ENCODE results near the gene XAB2. TPM values are rescaled to one million over a fixed set of nuclear protein-coding genes. Genes with fewer than 3 reads are reported as not detected.

XAB2 gene
- polyA plus RNA-seq (2013) = 27.6 TPM

- Histone ChIP-seq H3K9me3 (ENCODE audit: control extremely low read depth in 1 of 5, control insufficient read depth in 4 of 5, insufficient read depth in 2 of 5, low read depth in 1 of 5, low read length in 4 of 5) (no peaks in the 10 kb centered on the region), H3K4me3 (ENCODE audit: control insufficient read depth in 1 of 7, extremely low read depth in 1 of 7, insufficient read depth in 4 of 7, low read depth in 2 of 7, low read length in 6 of 7) (peak within 1 kb of the TSS; percentile 78 to 100 (median 97)), H3K36me3 (ENCODE audit: control insufficient read depth in 4 of 4, insufficient read depth in 4 of 4, low read length in 3 of 4) (peaks cover 0 to 33% (median 21%) of the 10 kb centered on the region in 4 experiments), H3K27ac (ENCODE audit: insufficient read depth in 1 of 2, low read depth in 1 of 2, low read length in 2 of 2, poor library complexity in 1 of 2, severe bottlenecking in 2 of 2) (peak within 1 kb of the TSS; percentile 99), H3K27me3 (replicated peaks in 2 of 5; ENCODE audit: control insufficient read depth in 4 of 5, insufficient read depth in 5 of 5, low read length in 4 of 5) (no peaks in the 10 kb centered on the region), H3K4me1 (ENCODE audit: control extremely low read depth in 1 of 4, control insufficient read depth in 4 of 4, insufficient read depth in 4 of 4, low read length in 3 of 4) (peaks cover 7 to 28% (median 25%) of the 10 kb centered on the region in 4 experiments)
- ChIA-PET POLR2A (interaction anchor here (1.1 kb wide), 1 partner anchor 12 kb away, joined by 3 read pairs; no protein-coding TSS in a partner anchor), CTCF (interaction anchor here (1.0 to 1.5 kb wide), 3 partner anchors 51 to 170 kb away, joined by 3 to 5 read pairs (median 3); partner anchors contain the start of gene TRAPPC5)
- DNase-seq = peak; percentile 98 to 99 (median 99)
- WGBS (ENCODE audit: insufficient coverage) = under 1% methylated on average over 37 of the region's 40 CpGs
Observed at GRCh38 chr19:7629347-7630054, at the start of gene XAB2, which contains the start of gene PET100. XAB2 (minus strand) TSS chr19:7629545; CDS start chr19:7629527, 18 bp downstream. PET100 (plus strand) TSS chr19:7629793; CDS start chr19:7629834, 41 bp downstream.

- no peak overlapping the region for H3K27ac ChIP-seq (ENCODE audit: insufficient read depth in 1 of 2, low read depth in 1 of 2, low read length in 2 of 2, poor library complexity in 1 of 2, severe bottlenecking in 2 of 2)
- peak in 2 of 3 donors; percentile 59 to 60 for DNase-seq
- peak overlapping the region in 1 of 7 experiments; percentile 38 for H3K4me3 ChIP-seq (ENCODE audit: control insufficient read depth in 1 of 7, extremely low read depth in 1 of 7, insufficient read depth in 4 of 7, low read depth in 2 of 7, low read length in 6 of 7)
- H3K27me3 ChIP-seq (replicated peaks in 2 of 5; ENCODE audit: control insufficient read depth in 4 of 5, insufficient read depth in 5 of 5, low read length in 4 of 5) = peaks cover 0 to 6% (median 0%) of the 10 kb centered on the region in 5 experiments
- ChIA-PET POLR2A (interaction anchor here (0.9 kb wide), 1 partner anchor 41 kb away, joined by 3 read pairs; the partner anchor contains the start of gene STXBP2), CTCF (interaction anchor here (0.7 to 2.9 kb wide), 5 partner anchors 17 to 122 kb away, joined by 3 to 18 read pairs (median 5); no protein-coding TSS in a partner anchor)
- peaks cover 0 to 5% (median 1%) of the 10 kb centered on the region in 5 experiments for H3K9me3 ChIP-seq (ENCODE audit: control extremely low read depth in 1 of 5, control insufficient read depth in 4 of 5, insufficient read depth in 2 of 5, low read depth in 1 of 5, low read length in 4 of 5)
- 45% methylated on average over 11 of the region's 12 CpGs for WGBS (ENCODE audit: insufficient coverage)
- H3K4me1 ChIP-seq (ENCODE audit: control extremely low read depth in 1 of 4, control insufficient read depth in 4 of 4, insufficient read depth in 4 of 4, low read length in 3 of 4) = peaks cover 0 to 58% (median 51%) of the 10 kb centered on the region in 4 experiments
- peaks cover 0 to 8% (median 5%) of the 10 kb centered on the region in 4 experiments for H3K36me3 ChIP-seq (ENCODE audit: control insufficient read depth in 4 of 4, insufficient read depth in 4 of 4, low read length in 3 of 4)
Observed at GRCh38 chr19:7677669-7678311, 48.4 kb upstream of the XAB2 start.

GRCh38 chr19:7676854-7677253, 47.5 kb upstream of the XAB2 start, which contains the start of gene MCEMP1:
MCEMP1 (plus strand) TSS chr19:7677090; CDS start chr19:7677121, 31 bp downstream.
- WGBS (ENCODE audit: insufficient coverage) = 5% methylated on average over 4 of the region's 10 CpGs
- POLR2A ChIA-PET = no interaction called here
- H3K4me3 ChIP-seq (ENCODE audit: control insufficient read depth in 1 of 7, extremely low read depth in 1 of 7, insufficient read depth in 4 of 7, low read depth in 2 of 7, low read length in 6 of 7) = peak within 1 kb of the TSS in 5 of 7 experiments; percentile 43 to 57 (median 50)
- H3K4me1 ChIP-seq (ENCODE audit: control extremely low read depth in 1 of 4, control insufficient read depth in 4 of 4, insufficient read depth in 4 of 4, low read length in 3 of 4) = peaks cover 0 to 53% (median 46%) of the 10 kb centered on the region in 4 experiments
- H3K27me3 ChIP-seq (replicated peaks in 2 of 5; ENCODE audit: control insufficient read depth in 4 of 5, insufficient read depth in 5 of 5, low read length in 4 of 5) = peaks cover 0 to 9% (median 0%) of the 10 kb centered on the region in 5 experiments
- CTCF ChIA-PET = interaction anchor here (2.3 to 2.9 kb wide), 2 partner anchors 25 to 123 kb away, joined by 16 to 18 read pairs; no protein-coding TSS in a partner anchor
- H3K9me3 ChIP-seq (ENCODE audit: control extremely low read depth in 1 of 5, control insufficient read depth in 4 of 5, insufficient read depth in 2 of 5, low read depth in 1 of 5, low read length in 4 of 5) = peaks cover 0 to 5% (median 1%) of the 10 kb centered on the region in 5 experiments
- no peak within 1 kb of the TSS for H3K27ac ChIP-seq (ENCODE audit: insufficient read depth in 1 of 2, low read depth in 1 of 2, low read length in 2 of 2, poor library complexity in 1 of 2, severe bottlenecking in 2 of 2)
- peak in 1 of 3 donors; percentile 36 for DNase-seq
- no peaks in the 10 kb centered on the region for H3K36me3 ChIP-seq (ENCODE audit: control insufficient read depth in 4 of 4, insufficient read depth in 4 of 4, low read length in 3 of 4)

GRCh38 chr19:7676376-7676775, 47.0 kb upstream of the XAB2 start:
- Histone ChIP-seq H3K36me3 (ENCODE audit: control insufficient read depth in 4 of 4, insufficient read depth in 4 of 4, low read length in 3 of 4) (no peaks in the 10 kb centered on the region), H3K27ac (ENCODE audit: insufficient read depth in 1 of 2, low read depth in 1 of 2, low read length in 2 of 2, poor library complexity in 1 of 2, severe bottlenecking in 2 of 2) (no peak overlapping the region), H3K4me3 (ENCODE audit: control insufficient read depth in 1 of 7, extremely low read depth in 1 of 7, insufficient read depth in 4 of 7, low read depth in 2 of 7, low read length in 6 of 7) (peak overlapping the region in 5 of 7 experiments; percentile 43 to 57 (median 50)), H3K9me3 (ENCODE audit: control extremely low read depth in 1 of 5, control insufficient read depth in 4 of 5, insufficient read depth in 2 of 5, low read depth in 1 of 5, low read length in 4 of 5) (peaks cover 0 to 5% (median 1%) of the 10 kb centered on the region in 5 experiments), H3K27me3 (replicated peaks in 2 of 5; ENCODE audit: control insufficient read depth in 4 of 5, insufficient read depth in 5 of 5, low read length in 4 of 5) (peaks cover 0 to 12% (median 0%) of the 10 kb centered on the region in 5 experiments), H3K4me1 (ENCODE audit: control extremely low read depth in 1 of 4, control insufficient read depth in 4 of 4, insufficient read depth in 4 of 4, low read length in 3 of 4) (peaks cover 0 to 49% (median 41%) of the 10 kb centered on the region in 4 experiments)
- DNase-seq = peak in 2 of 3 donors; percentile 53 to 55
- WGBS (ENCODE audit: insufficient coverage) = 0% methylated on average over 1 of the region's 7 CpGs
- POLR2A ChIA-PET = interaction anchor here (0.7 kb wide), 1 partner anchor 35 kb away, joined by 3 read pairs; no protein-coding TSS in a partner anchor
- CTCF ChIA-PET = interaction anchor here (2.9 kb wide), 1 partner anchor 25 kb away, joined by 16 read pairs; no protein-coding TSS in a partner anchor

GRCh38 chr19:7674010-7675005, 45.0 kb upstream of the XAB2 start:
- no peak overlapping the region for H3K27ac ChIP-seq (ENCODE audit: insufficient read depth in 1 of 2, low read depth in 1 of 2, low read length in 2 of 2, poor library complexity in 1 of 2, severe bottlenecking in 2 of 2)
- H3K27me3 ChIP-seq (replicated peaks in 2 of 5; ENCODE audit: control insufficient read depth in 4 of 5, insufficient read depth in 5 of 5, low read length in 4 of 5) = peaks cover 0 to 27% (median 6%) of the 10 kb centered on the region in 5 experiments
- peaks cover 0 to 49% (median 37%) of the 10 kb centered on the region in 4 experiments for H3K4me1 ChIP-seq (ENCODE audit: control extremely low read depth in 1 of 4, control insufficient read depth in 4 of 4, insufficient read depth in 4 of 4, low read length in 3 of 4)
- DNase-seq = peak in 2 of 3 donors; percentile 73
- POLR2A ChIA-PET = interaction anchor here (0.6 kb wide), 1 partner anchor 184 kb away, joined by 3 read pairs; no protein-coding TSS in a partner anchor
- H3K4me3 ChIP-seq (ENCODE audit: control insufficient read depth in 1 of 7, extremely low read depth in 1 of 7, insufficient read depth in 4 of 7, low read depth in 2 of 7, low read length in 6 of 7) = no peak overlapping the region
- WGBS (ENCODE audit: insufficient coverage) = 57% methylated on average over 14 of the region's 21 CpGs
- CTCF ChIA-PET = no interaction called here
- H3K9me3 ChIP-seq (ENCODE audit: control extremely low read depth in 1 of 5, control insufficient read depth in 4 of 5, insufficient read depth in 2 of 5, low read depth in 1 of 5, low read length in 4 of 5) = peaks cover 0 to 5% (median 1%) of the 10 kb centered on the region in 5 experiments
- H3K36me3 ChIP-seq (ENCODE audit: control insufficient read depth in 4 of 4, insufficient read depth in 4 of 4, low read length in 3 of 4) = no peaks in the 10 kb centered on the region

- H3K4me1 ChIP-seq (ENCODE audit: control extremely low read depth in 1 of 4, control insufficient read depth in 4 of 4, insufficient read depth in 4 of 4, low read length in 3 of 4) = peaks cover 0 to 41% (median 27%) of the 10 kb centered on the region in 4 experiments
Observed at GRCh38 chr19:7672522-7672921, 43.2 kb upstream of the XAB2 start.

More at GRCh38 chr19:7672522-7672921, 43.2 kb upstream of the XAB2 start:
- Histone ChIP-seq H3K27me3 (replicated peaks in 2 of 5; ENCODE audit: control insufficient read depth in 4 of 5, insufficient read depth in 5 of 5, low read length in 4 of 5) (peaks cover 0 to 34% (median 7%) of the 10 kb centered on the region in 5 experiments), H3K27ac (ENCODE audit: insufficient read depth in 1 of 2, low read depth in 1 of 2, low read length in 2 of 2, poor library complexity in 1 of 2, severe bottlenecking in 2 of 2) (no peak overlapping the region), H3K36me3 (ENCODE audit: control insufficient read depth in 4 of 4, insufficient read depth in 4 of 4, low read length in 3 of 4) (no peaks in the 10 kb centered on the region), H3K9me3 (ENCODE audit: control extremely low read depth in 1 of 5, control insufficient read depth in 4 of 5, insufficient read depth in 2 of 5, low read depth in 1 of 5, low read length in 4 of 5) (peaks cover 0 to 5% (median 1%) of the 10 kb centered on the region in 5 experiments), H3K4me3 (ENCODE audit: control insufficient read depth in 1 of 7, extremely low read depth in 1 of 7, insufficient read depth in 4 of 7, low read depth in 2 of 7, low read length in 6 of 7) (no peak overlapping the region)
- POLR2A ChIA-PET = no interaction called here
- WGBS (ENCODE audit: insufficient coverage) = 81% methylated on average over 7 of the region's 9 CpGs
- DNase-seq = no peak
- CTCF ChIA-PET = interaction anchor here (0.9 kb wide), 1 partner anchor 18 kb away, joined by 3 read pairs; no protein-coding TSS in a partner anchor
